Neuronal stem cell (in vitro differentiated cells): ENCODE results near the gene CTRB2.
"Not testable (repeated sequence)": the region's sequence is repeated elsewhere in the genome, so short reads cannot be mapped to it uniquely, and the experiment has no call there.

Experiments used
- DNase-seq: peaks from one replicate; pipeline ENCODE4 v3.0.0-alpha.2; 2013; ENCODE audit warnings: low spot score
- H2AFZ ChIP-seq: one replicate; pipeline ENCODE4 v1.6.1; 2013; ENCODE audit warnings: mild to moderate bottlenecking, low read length, inconsistent platforms
- H2AK5ac ChIP-seq: 2 replicates; pipeline ENCODE4 v1.6.1; 2013; ENCODE audit warnings: low read depth, mild to moderate bottlenecking, inconsistent platforms, low read length, moderate library complexity, mixed read lengths
- H2BK120ac ChIP-seq: 2 replicates; pipeline ENCODE4 v1.6.1; 2013; ENCODE audit warnings: low read depth, mild to moderate bottlenecking, inconsistent platforms, low read length, moderate library complexity, mixed read lengths
- H2BK12ac ChIP-seq: one replicate; pipeline ENCODE4 v1.6.1; 2013; ENCODE audit warnings: low read length, inconsistent platforms
- H2BK15ac ChIP-seq: 2 replicates; pipeline ENCODE4 v1.6.1; 2013; ENCODE audit warnings: mild to moderate bottlenecking, low read length, inconsistent platforms, mixed read lengths
- H2BK5ac ChIP-seq: one replicate; pipeline ENCODE4 v1.6.1; 2013; ENCODE audit warnings: inconsistent platforms, mild to moderate bottlenecking, low read length, moderate library complexity
- H3K14ac ChIP-seq: one replicate; pipeline ENCODE4 v1.6.1; 2013; ENCODE audit warnings: low read length, inconsistent platforms
- H3K18ac ChIP-seq: 2 replicates; pipeline ENCODE4 v1.6.1; 2013; ENCODE audit warnings: low read length, inconsistent platforms
- H3K23ac ChIP-seq: 2 replicates; pipeline ENCODE4 v1.6.1; 2013; ENCODE audit warnings: low read depth, mild to moderate bottlenecking, mixed read lengths, low read length, inconsistent platforms; ENCODE audit not compliant: poor library complexity
- H3K27ac ChIP-seq: replicated peaks from 3 replicates; pipeline ENCODE4 v1.5.1; 2013; ENCODE audit warnings: low read length, inconsistent platforms
- H3K27me3 ChIP-seq, 3 experiments: 2 replicates each; pipeline ENCODE4 v1.6.1; 2013; ENCODE audit warnings: low read length in 3 of 3, mild to moderate bottlenecking in 2 of 3, inconsistent platforms in 1 of 3, low read depth in 1 of 3, mixed read lengths in 1 of 3, moderate library complexity in 1 of 3; ENCODE audit not compliant: control insufficient read depth in 3 of 3, insufficient read depth in 3 of 3
- H3K36me3 ChIP-seq, 2 donors: replicated peaks in 1 of 2; 2 replicates each; pipeline ENCODE4 v1.6.1; 2013; ENCODE audit warnings: low read length in 2 of 2; ENCODE audit not compliant: control insufficient read depth in 2 of 2, insufficient read depth in 2 of 2
- H3K4ac ChIP-seq: 2 replicates; pipeline ENCODE4 v1.6.1; 2013; ENCODE audit warnings: inconsistent platforms, mild to moderate bottlenecking, low read length, moderate library complexity
- H3K4me1 ChIP-seq, 2 donors: 1 replicate in 1 of 2; 2 replicates in 1 of 2; pipeline ENCODE4 v1.6.1; 2013; ENCODE audit warnings: low read length in 2 of 2, low read depth in 1 of 2; ENCODE audit not compliant: control insufficient read depth in 2 of 2, insufficient read depth in 1 of 2
- H3K4me2 ChIP-seq: one replicate; pipeline ENCODE4 v1.6.1; 2013; ENCODE audit warnings: mild to moderate bottlenecking, low read length, inconsistent platforms; ENCODE audit not compliant: insufficient read depth, poor library complexity, severe bottlenecking
- H3K4me3 ChIP-seq, 2 donors: 2 replicates each; pipeline ENCODE4 v1.5.1; 2013; ENCODE audit warnings: low read length in 2 of 2, mild to moderate bottlenecking in 2 of 2, inconsistent platforms in 1 of 2, moderate library complexity in 1 of 2
- H3K79me1 ChIP-seq: one replicate; pipeline ENCODE4 v1.6.1; 2013; ENCODE audit warnings: low read depth, mild to moderate bottlenecking, inconsistent platforms, low read length, moderate library complexity
- H3K9ac ChIP-seq: one replicate; pipeline ENCODE4 v1.6.1; 2013; ENCODE audit warnings: mild to moderate bottlenecking, low read depth, low read length, inconsistent platforms; ENCODE audit not compliant: poor library complexity
- H3K9me3 ChIP-seq, 2 donors: replicated peaks in 1 of 2; 2 replicates each; pipeline versions ENCODE3 to v1.6.1; 2013; ENCODE audit warnings: low read length in 2 of 2, mild to moderate bottlenecking in 2 of 2, inconsistent platforms in 1 of 2, low read depth in 1 of 2, mixed read lengths in 1 of 2, moderate library complexity in 1 of 2; ENCODE audit not compliant: control insufficient read depth in 2 of 2, insufficient read depth in 1 of 2
- H4K8ac ChIP-seq: one replicate; pipeline ENCODE4 v1.6.1; 2013; ENCODE audit warnings: low read depth, mild to moderate bottlenecking, inconsistent platforms, low read length, moderate library complexity
- H4K91ac ChIP-seq: one replicate; pipeline ENCODE4 v1.6.1; 2013; ENCODE audit warnings: low read length, low read depth, mild to moderate bottlenecking, inconsistent platforms; ENCODE audit not compliant: poor library complexity
- WGBS, 2 donors: extraction: QIAGEN DNeasy Blood & Tissue Kit; methylation state at CpG; one replicate each; pipeline ENCODE4 v1.1.7; 2013; ENCODE audit warnings: missing lambda C conversion rate in 2 of 2, mixed read lengths in 1 of 2; ENCODE audit not compliant: insufficient read length in 2 of 2, insufficient replicate concordance in 1 of 2; ENCODE audit errors: extremely low coverage in 2 of 2; 5-methylcytosine and 5-hydroxymethylcytosine counted together

The CTRB2 gene

DNA sequence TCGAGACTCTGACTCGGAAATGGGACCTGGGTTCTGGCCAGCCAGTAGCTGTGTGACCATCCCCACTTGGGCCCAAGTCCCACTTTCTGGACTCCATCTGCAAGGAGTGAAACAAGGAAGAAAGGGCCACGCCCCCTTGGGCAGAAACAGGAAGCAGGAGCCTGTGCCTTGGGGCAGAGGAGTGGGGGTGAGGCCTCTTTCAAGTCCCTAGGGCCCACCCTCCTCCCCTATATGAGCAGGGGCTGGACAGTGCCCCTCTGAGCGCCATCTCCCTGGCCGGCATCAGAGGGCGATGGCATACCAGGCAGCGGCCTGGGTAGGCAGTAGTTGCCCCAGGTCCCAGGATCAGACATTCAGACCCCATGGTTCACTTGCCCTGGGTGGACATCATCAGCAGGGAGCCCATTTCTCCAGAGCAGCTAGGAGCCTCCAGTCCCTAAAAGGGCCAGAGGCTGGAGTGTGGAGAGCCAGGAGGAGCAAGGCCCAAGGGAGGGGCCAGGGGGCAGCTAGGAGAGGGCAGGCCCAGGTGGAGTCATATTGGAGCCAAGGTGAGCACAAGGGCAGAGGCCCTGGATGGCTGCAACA, 37.4 kb upstream of the CTRB2 start:
- Histone ChIP-seq H2BK12ac (no peak overlapping the region), H3K27ac (peak overlapping the region; percentile 92), H2BK15ac (no peak overlapping the region), H3K9me3 (no peaks in the 10 kb centered on the region), H3K27me3 (no peaks in the 10 kb centered on the region), H2AFZ (no peak overlapping the region), H3K4ac (no peak overlapping the region), H2AK5ac (peak overlapping the region; percentile 72), H3K4me2 (no peak overlapping the region), H2BK5ac (peak overlapping the region; percentile 69), H2BK120ac (no peak overlapping the region), H3K23ac (no peak overlapping the region), H3K36me3 (peaks cover 22 to 75% of the 10 kb centered on the region in 2 donors), H3K9ac (peak overlapping the region; percentile 71), H3K4me1 (peaks cover 52 to 53% of the 10 kb centered on the region in 2 donors), H4K8ac (no peak overlapping the region), H3K18ac (peak overlapping the region; percentile 92), H4K91ac (no peak overlapping the region), H3K4me3 (no peak overlapping the region), H3K79me1 (peaks cover 47% of the 10 kb centered on the region), H3K14ac (no peak overlapping the region)
- DNase-seq, result no peak
- WGBS, 2 donors, result no CpG with 5 or more reads among the region's 7 CpGs

DNA sequence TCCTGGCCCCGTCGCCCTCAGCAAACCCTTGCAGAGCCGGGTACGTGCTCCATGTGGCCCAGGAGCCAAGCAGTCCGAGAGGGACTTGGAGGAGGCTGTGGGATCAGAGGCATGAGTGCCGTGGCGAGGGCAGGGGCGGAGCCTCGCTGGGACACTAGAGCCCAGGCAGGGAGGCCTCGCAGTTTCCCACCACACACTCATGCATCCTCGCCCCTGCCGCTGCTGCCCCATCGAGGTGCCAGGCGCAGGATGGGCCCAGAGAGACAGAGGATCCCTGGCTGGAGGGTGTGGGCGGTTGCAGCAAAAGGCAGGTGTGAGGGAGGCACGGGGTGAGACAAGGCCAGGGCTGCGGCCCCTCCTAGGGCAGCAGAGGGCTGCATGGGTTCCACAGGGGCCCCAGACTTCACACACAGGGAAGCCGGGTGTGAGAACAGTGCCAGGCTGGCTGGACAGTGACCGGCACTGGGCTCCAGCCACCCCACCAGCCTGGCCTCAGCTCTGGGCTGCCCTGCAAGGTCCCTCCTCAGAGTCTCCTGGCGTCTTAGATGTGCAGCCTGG, 36.8 kb upstream of the CTRB2 start:
- peak overlapping the region; percentile 72 for H2AK5ac ChIP-seq
- H4K91ac ChIP-seq, result no peak overlapping the region
- no peak overlapping the region for H3K4me2 ChIP-seq
- no peak for DNase-seq
- peak overlapping the region; percentile 81 for H3K23ac ChIP-seq
- H2BK15ac ChIP-seq, result peak overlapping the region; percentile 27
- peak overlapping the region; percentile 92 for H3K18ac ChIP-seq
- H3K9ac ChIP-seq, result peak overlapping the region; percentile 65
- H2BK5ac ChIP-seq, result peak overlapping the region; percentile 69
- H3K4ac ChIP-seq, result peak overlapping the region; percentile 85
- peak overlapping the region; percentile 65 for H2BK120ac ChIP-seq
- H3K79me1 ChIP-seq, result peaks cover 43% of the 10 kb centered on the region
- H3K27me3 ChIP-seq, result no peaks in the 10 kb centered on the region
- H3K27ac ChIP-seq, result no peak overlapping the region
- no peak overlapping the region for H2AFZ ChIP-seq
- H2BK12ac ChIP-seq, result peak overlapping the region; percentile 80
- H3K4me1 ChIP-seq, result peaks cover 52% of the 10 kb centered on the region in 2 donors
- no CpG with 5 or more reads among the region's 20 CpGs for WGBS, 2 donors
- peak overlapping the region; percentile 91 for H3K14ac ChIP-seq
- H3K9me3 ChIP-seq, result no peaks in the 10 kb centered on the region
- peaks cover 22 to 75% of the 10 kb centered on the region in 2 donors for H3K36me3 ChIP-seq
- no peak overlapping the region for H4K8ac ChIP-seq
- no peak overlapping the region for H3K4me3 ChIP-seq

DNA sequence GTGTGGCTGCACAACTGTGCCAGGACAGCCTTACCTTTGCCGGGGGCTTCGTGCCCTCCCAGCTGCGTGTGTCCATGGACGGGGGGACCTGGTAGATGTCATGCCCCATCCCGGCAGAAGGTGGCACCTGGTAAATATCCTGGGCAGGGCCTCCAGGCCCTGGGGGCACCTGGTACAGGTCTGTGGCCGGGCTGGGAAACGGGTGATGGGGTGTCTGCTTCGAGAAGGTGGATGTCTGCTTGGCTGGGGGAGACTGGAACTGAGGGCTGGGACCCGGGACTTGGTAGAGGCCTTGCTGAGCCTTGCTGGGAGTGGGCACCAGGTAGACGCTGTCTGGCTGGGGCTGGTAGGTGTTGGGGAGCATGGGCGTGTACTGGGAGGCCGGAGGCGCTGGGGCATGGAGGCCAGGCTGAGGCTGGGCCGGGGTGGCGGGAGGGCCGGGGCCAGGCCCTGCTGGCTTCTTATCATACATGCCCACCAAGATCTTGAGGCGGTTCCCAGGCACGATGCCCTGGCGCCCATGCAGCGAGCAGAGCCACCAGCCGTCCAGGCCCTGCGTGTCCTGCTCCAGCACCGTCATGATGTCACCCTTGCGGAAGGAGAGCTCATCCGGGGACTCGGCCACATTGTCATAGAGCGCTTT, 35.6 kb upstream of the CTRB2 start:
- H3K14ac ChIP-seq, H3K27me3 ChIP-seq, H3K27ac ChIP-seq, H2AK5ac ChIP-seq, H3K23ac ChIP-seq, H2BK120ac ChIP-seq, H4K91ac ChIP-seq, DNase-seq, H3K4ac ChIP-seq, H2BK12ac ChIP-seq, H3K18ac ChIP-seq, H3K4me2 ChIP-seq, H2AFZ ChIP-seq, H4K8ac ChIP-seq, H3K9me3 ChIP-seq, H2BK15ac ChIP-seq: not testable (repeated sequence)
- peaks cover 48 to 54% of the 10 kb centered on the region in 2 donors for H3K4me1 ChIP-seq
- H3K36me3 ChIP-seq, result peaks cover 22 to 77% of the 10 kb centered on the region in 2 donors
- H2BK5ac ChIP-seq, result peak overlapping the region; percentile 69
- peak overlapping the region; percentile 35 for H3K9ac ChIP-seq
- peaks cover 43% of the 10 kb centered on the region for H3K79me1 ChIP-seq
- no CpG with 5 or more reads among the region's 27 CpGs for WGBS, 2 donors
- peak overlapping the region in 1 of 2 donors; percentile 14 for H3K4me3 ChIP-seq

DNA sequence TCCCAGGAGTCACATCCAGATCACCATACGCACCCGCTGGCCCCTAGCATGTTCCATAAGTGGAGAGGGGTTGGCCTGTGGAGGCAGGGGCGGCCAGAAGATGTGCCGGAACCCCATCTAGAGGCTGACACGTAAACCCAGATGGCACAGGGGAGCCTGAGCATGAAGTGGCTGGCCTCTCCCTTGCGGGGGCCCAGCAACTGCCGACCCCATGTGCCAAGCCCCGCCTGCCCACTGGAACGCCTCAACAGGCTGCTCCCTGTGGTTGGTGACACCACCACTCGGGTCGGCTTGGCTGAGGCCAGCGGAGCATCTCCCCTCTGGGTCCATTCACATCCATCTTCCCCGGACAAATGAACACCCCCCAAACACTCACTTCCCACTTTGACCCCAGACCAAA, 35.0 kb upstream of the CTRB2 start:
- no peak overlapping the region for H4K8ac ChIP-seq
- H4K91ac ChIP-seq, result no peak overlapping the region
- peaks cover 26 to 77% of the 10 kb centered on the region in 2 donors for H3K36me3 ChIP-seq
- H3K4me1 ChIP-seq, result peaks cover 46 to 51% of the 10 kb centered on the region in 2 donors
- no peak overlapping the region for H2AK5ac ChIP-seq
- no peak overlapping the region for H3K18ac ChIP-seq
- H3K23ac ChIP-seq, result no peak overlapping the region
- no peaks in the 10 kb centered on the region for H3K27me3 ChIP-seq
- H2BK12ac ChIP-seq, result no peak overlapping the region
- H3K14ac ChIP-seq, result peak overlapping the region; percentile 31
- no peak for DNase-seq
- no CpG with 5 or more reads among the region's 13 CpGs for WGBS, 2 donors
- H3K4me2 ChIP-seq, result no peak overlapping the region
- no peak overlapping the region for H2AFZ ChIP-seq
- no peak overlapping the region for H2BK5ac ChIP-seq
- H3K9ac ChIP-seq, result peak overlapping the region; percentile 17
- H2BK120ac ChIP-seq, result no peak overlapping the region
- H3K9me3 ChIP-seq, result no peaks in the 10 kb centered on the region
- no peak overlapping the region for H3K4me3 ChIP-seq
- H3K4ac ChIP-seq, result no peak overlapping the region
- no peak overlapping the region for H2BK15ac ChIP-seq
- H3K79me1 ChIP-seq, result peaks cover 43% of the 10 kb centered on the region
- H3K27ac ChIP-seq, result no peak overlapping the region
